AG08395 (cell line): ENCODE results near the gene APOA5.
"Not testable (repeated sequence)": the region's sequence is repeated elsewhere in the genome, so short reads cannot be mapped to it uniquely, and the experiment has no call there.

ENCODE experiments used
- DNase-seq: peaks from one replicate; pipeline ENCODE4 v3.0.0; 2012; ENCODE audit warnings: mixed read lengths, low spot score

APOA5 gene

GRCh38 chr11:116827461-116827860, 35.8 kb upstream of the APOA5 start:
- no peak for DNase-seq

DNA sequence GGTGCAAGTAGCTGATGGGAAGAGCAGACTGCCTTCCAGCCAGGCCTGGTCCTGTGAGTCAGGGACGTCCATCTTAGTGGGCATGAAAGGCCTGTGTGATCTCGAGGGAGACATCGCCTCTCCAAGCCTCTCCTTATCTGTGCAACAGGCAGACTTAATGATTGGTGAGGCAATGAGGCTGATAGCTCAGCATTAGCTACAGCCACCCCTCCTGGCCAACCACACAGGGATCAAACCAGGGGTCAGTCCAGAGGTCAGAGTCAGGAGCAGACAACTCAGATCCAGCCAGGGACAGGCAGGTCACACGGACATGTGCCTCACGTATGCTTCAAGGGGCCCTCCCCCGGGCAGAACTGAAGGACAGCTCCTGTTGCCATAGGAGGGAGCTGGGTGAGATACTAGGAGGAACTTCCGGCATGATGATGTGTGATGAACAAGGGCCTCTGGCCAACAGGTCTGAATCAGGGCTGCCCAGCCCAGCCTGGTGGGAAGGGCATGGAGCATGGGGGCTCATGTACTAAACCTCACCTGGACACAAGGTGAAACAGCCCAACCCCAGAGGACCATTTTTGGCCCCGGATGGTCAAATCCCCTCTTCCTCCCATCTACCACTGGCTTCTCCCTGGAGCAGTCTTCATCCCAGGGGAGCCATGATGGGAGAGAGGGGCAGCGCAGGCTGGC, 35.2 kb upstream of the APOA5 start:
- no peak for DNase-seq

DNA sequence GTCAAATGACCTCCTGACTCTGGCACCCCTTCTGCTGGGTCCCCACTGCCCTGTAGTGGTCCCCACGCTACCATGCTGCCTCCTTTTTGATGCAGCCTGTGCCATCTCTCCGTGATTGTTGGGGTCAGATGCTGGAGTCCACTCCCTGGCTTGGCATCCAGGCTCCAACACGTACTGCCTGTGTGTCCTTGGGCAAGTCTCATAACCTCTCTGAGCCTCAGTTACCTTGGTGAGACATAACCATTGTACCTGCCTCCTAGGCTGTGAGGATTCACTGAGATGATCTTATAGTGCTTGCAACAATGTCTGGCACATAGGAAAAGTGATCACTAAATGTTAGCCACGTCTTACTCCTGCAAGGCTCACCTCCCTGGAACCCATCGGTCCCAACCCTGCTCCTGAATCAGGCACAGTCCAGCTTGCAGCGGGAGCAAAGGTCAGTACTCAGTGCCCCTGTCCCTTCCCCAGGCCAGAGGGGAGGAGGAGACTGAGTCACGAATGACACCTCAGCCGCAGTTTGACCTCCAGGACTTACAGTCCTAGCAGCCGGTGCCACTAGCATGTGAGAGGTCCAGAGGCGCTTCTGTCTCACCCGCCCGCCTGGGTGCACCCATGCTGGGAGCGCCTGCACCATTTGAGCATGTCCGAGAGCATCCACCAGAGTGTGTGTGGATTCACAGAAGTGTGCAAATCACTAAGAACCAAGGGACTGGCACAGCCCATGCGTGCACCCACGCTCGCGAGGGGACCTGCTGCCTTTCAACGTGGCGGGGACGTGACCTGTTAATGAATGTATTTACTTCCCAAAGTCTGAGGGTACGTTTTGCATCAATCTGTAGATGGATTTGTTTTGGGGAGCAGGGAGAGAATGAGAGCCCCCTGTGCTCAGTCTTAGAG, 34.4 kb upstream of the APOA5 start:
- no peak for DNase-seq

- DNase-seq, result no peak
Observed at GRCh38 chr11:116825434-116825833, 33.8 kb upstream of the APOA5 start.

- DNase-seq, result no peak
Observed at GRCh38 chr11:116823031-116823843, 31.6 kb upstream of the APOA5 start, which contains the start of gene APOA4. TSS of gene APOA4 (minus strand) at chr11:116823304. CDS start at chr11:116823191, 113 bp downstream.

DNA sequence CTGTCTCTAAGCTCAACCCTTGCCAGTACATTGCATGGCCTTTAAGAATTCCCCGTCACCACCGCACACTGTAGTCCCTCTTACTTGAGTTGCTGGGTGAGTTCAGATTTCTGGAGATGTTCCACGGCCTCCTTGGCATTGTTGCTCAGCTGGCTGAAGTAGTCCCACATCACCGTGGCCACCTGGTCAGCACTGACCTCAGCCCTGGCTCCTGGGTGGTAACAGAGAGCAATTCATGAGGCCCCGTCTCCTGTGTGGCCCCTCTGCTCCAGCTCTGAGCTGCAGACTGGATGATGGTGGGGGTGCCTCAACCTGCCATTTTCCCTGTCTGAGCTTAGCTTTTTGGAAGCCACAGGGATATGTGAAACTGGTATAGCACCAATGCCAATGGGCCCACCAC, 30.9 kb upstream of the APOA5 start:
- no peak for DNase-seq

DNA sequence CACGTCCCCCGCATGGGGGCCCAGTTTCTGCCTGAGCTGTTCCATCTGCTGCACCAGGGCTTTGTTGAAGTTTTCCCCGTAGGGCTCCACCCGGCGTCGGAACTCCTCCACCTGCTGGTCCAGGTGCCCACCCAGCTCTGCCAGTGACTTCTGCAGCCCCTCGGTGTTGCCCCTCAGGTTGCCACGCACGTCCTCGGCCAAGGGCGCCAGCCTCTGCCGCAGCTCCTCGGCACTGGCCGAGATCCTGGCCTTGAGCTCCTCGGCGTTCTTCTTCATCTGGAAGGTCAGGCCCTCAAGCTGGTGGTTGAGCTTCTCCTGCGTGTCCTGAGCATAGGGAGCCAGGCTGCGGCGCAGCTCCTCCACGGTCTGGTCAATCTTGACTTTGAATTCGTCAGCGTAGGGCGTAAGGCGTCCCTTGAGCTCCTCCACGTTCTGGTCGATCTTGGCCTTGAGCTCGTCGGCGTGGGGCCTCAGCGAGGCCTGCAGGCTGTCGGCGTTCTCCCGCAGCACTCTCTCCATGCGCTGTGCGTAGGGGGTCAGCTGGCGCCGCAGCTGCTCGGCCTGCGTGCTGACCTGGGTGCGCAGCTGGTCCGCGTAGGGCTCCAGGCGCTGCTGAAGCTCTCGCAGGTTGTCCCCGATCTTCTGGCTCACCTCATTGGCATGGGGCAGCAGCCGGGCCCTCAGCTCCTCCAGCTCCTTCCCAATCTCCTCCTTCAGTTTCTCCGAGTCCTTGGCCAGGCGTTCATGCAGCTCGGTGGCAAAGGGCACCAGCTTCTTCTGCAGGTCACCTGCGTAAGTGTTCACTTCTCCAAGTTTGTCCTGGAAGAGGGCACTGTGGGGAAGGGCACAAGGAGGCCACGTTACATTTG, 29.6 kb upstream of the APOA5 start:
- no peak for DNase-seq

DNA sequence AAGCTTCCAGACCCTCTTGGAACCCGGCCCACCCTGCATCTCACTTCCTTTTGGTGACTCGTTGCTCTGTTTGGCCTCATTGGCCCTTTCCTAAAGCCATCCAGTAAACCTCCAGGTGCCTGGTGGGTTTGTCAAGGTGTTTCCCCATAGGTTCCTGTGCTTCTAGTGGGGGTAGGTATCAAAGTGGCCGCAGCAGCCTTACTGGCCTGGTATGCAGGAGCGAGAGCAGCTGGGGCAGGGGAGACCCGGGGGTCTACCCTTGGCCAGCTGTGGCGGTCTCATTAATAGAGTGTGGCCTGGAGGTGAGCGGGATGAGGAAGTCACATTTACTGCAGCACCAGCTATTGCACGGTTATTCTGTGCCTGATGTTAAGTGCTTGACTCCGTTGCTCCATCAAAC, 27.4 kb upstream of the APOA5 start:
- no peak for DNase-seq

DNA sequence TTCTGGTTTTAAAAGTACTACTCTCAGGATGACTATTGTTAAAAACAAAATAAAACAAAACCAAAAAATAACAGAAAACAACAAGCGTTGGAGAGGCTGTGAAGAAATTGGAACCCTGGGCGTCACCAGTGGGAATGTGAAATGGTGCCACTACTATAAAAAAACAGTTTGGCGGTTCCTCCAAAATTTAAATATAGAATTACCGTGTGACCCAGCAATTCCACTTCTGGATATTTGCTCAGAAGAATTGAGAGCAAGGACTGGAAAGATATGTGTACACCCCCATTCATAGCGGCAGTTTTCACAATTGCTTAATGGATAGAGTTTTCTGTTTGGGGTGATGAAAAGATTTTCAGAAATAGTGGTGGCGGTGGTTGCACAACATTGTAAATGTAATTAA, 22.8 kb upstream of the APOA5 start:
- no peak for DNase-seq

DNA sequence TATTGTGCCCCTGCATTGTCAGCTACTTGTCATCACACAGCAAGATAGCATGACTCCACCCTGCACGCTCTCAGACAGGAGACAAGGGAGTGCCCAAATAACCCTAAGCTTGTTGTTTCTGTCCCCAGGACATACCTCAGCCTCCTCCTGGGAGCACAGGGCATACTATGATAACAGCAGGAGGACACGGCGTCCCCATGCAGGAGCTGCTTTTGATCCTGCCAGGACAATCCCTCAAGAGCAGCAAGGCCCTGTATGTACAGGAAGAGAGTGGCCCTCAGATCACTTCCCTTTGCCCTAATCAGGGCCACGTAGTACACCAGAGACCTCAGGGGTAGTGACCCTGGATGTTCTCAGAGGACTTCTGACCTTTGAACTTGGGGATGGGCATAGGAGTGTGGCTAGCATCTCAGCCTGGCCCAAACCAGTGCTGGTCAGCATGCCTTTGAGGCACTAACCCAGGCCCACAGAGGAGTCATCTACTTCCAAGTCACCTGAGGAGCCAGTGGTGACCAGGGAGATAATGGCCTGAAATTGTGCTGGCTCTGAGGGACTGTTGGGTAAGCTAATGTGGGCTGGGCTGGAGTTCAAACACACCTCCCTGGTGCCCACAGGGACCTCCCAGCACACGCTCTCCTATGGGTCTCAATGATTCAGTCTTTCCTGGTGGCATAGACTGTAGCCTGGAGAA, 22.2 kb upstream of the APOA5 start:
- DNase-seq, result no peak

- no peak for DNase-seq
Observed at GRCh38 chr11:116813170-116813569, 21.5 kb upstream of the APOA5 start.

GRCh38 chr11:116812109-116812508, 20.4 kb upstream of the APOA5 start:
- DNase-seq, result no peak

GRCh38 chr11:116811194-116811593, 19.5 kb upstream of the APOA5 start:
- no peak for DNase-seq

DNA sequence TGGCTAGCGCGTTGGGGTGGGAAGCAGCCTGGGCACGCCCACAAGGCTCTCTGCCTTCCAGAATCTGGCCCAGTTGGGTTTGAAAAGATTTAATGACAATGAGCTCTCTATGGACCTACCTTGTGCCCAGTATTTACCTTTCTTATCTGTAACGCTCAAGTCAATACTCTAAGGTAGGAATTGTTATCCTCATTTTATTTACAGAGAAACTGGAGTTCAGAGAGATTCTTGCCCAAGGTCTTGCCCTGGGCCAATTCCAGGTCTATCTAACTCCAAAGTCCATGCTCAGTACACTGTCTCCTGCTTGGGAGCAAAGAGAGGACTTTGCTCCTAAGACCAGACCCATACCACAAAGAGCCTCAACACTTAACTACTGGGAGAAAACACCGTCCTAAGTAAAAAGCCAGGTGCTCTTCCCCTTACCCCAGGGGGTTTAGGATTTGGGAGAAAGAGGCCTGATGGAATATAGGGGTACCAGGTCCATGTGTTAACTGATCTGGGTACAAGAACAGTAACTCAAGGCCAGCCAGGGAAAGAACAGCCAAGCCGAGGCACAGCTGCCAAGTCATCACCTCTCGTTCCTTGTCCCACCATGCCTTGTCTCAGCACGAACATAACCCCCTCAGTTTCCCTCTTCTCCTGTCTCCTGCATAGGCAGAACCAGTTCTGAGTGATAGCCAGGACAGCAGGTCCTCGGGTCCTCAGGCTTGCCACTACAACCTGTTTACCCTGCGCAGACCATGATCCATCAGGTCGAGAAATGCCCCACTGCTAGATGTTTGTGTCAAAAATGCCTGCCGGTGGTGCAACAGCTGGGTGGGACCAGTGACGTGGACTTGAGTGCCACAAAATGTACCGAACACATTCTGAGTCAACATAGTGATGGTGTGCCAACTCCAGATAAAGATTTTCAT, 16.8 kb upstream of the APOA5 start:
- DNase-seq, result peak; percentile 25

DNA sequence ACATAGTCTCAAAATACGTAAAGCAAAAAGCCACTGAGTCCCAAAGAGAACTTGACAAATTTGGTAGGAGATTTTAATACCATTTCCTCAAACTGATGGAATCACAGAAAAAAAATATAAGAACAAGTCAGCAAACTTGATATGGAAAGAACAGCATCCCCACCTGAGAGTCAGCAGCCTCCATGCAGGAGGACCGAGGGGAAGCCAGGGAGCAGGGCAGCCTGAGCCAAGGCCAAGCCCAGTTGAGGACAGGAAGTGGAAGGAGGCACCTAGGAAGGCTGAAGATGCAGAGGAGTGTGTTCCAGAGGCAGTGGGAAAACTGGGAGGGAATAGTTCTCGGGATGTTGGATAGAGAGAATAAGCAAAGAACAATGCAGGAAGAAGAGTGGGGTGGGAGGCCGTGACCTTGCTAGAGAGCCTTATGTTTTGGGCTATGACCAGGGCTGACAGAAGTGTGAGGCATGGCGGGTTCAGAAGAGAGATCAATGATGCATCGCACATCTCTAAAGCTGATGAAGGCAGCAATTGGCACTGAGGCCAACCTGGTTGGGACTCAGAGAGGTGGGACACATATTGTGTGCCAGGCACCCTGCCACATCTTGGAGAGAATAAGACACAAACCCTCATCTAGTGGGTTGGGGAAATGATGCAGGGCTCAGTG, 16.1 kb upstream of the APOA5 start:
- DNase-seq, result no peak

DNA sequence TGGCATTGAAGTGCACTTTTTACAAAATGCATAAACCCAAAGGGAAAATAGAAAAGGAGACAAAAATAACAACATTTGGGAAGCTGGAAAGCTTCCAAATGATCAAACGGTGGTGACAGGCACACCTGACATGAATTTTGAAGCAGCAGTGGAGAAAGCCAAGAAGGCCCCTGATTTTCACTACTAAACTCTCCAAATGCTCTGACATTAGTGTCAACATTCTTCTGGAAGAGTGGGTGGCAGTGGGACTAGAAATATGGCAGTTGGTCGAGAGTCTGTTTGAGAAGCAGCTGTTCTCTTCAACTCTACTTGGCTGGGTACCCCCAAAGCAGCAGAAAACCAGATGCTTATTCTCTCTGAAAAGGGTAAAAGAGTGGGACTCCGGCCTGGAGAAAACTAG, 12.3 kb upstream of the APOA5 start:
- no peak for DNase-seq

DNA sequence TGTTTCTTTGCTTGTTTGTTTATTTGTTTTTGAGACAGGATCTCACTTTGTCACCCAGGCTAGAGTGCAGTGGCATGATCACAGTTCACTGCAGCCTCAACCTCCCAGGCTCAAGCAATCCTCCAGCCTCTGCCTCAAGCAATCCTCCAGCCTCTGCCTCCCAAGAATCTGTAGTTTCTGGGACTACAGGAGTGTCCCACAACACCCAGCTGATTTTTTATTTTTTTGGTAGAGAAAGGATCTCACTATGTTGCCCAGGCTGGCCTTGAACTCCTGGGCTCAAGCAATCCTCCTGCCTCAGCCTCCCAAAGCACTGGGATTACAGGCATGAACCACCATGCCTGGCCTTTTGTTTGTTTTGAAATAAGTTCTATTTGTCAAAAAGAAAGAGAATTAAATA, 10.0 kb upstream of the APOA5 start:
- not testable (repeated sequence) for DNase-seq

GRCh38 chr11:116800610-116801009, 8.9 kb upstream of the APOA5 start:
- no peak for DNase-seq

DNA sequence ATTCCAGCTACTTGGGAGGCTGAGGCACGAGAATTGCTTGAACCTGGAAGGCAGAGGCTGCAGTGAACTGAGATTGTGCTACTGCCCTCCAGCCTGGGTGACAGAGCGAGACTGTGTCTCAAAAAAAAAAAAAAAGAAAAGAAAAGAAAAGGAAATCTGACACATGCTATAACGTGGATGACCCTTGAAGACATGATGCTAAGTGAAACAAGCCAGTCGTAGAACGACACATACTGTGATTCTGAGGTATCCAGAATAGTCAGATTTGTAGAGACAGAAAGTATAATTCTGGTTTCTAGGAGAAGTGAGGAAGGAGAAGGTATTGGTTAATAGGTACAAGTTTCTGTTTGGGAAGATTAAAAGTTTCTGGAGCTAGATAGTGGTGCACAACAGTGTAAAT, 6.7 kb upstream of the APOA5 start:
- no peak for DNase-seq
